Gastroesophageal sphincter (tissue), 3 donors: ENCODE data around the gene UBE2N.

Experiments used
- CTCF ChIP-seq, 4 experiments: fragments of 200-600 bp in 2 of 4; fragments of 450-650 bp in 2 of 4; sonication (generic) in 1 of 4; IDR thresholded peaks; one replicate each; pipeline ENCODE4 v1.5.1; 2017 to 2019; ENCODE audit warnings: antibody characterized with exemption in 4 of 4, mild to moderate bottlenecking in 2 of 4, moderate library complexity in 2 of 4
- POLR2AphosphoS5 ChIP-seq: sonication (generic); formaldehyde crosslinking; IDR thresholded peaks from one replicate; pipeline ENCODE4 v1.6.1; 2017; ENCODE audit warnings: antibody characterized with exemption

DNA sequence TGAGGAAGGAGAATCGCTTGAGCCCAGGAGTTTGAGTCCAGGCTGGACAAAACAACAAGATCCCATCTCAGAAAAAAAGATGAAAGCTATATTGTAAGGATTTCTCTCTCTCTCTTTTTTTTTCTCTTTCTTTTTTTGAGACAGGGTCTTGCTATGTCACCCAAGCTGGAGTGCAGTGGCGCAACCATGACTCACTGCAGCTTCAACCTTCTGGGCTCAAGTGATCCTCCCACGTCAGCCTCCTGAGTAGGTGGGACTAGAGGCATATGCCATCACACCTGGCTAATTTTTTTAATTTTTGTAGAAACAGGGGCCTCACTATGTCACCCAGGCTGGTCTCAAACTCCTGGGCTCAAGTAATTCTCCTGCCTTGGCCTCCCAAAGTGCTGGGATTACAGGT is 19.8 kb upstream of the UBE2N start:
- TF ChIP-seq CTCF (IDR thresholded peaks at IDR 0.05) (no peak), POLR2AphosphoS5 (no peak)
